ENCODE measurements around the gene VEGFA.

VEGFA gene

DNA sequence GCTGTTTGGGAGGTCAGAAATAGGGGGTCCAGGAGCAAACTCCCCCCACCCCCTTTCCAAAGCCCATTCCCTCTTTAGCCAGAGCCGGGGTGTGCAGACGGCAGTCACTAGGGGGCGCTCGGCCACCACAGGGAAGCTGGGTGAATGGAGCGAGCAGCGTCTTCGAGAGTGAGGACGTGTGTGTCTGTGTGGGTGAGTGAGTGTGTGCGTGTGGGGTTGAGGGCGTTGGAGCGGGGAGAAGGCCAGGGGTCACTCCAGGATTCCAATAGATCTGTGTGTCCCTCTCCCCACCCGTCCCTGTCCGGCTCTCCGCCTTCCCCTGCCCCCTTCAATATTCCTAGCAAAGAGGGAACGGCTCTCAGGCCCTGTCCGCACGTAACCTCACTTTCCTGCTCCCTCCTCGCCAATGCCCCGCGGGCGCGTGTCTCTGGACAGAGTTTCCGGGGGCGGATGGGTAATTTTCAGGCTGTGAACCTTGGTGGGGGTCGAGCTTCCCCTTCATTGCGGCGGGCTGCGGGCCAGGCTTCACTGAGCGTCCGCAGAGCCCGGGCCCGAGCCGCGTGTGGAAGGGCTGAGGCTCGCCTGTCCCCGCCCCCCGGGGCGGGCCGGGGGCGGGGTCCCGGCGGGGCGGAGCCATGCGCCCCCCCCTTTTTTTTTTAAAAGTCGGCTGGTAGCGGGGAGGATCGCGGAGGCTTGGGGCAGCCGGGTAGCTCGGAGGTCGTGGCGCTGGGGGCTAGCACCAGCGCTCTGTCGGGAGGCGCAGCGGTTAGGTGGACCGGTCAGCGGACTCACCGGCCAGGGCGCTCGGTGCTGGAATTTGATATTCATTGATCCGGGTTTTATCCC, at the start of gene VEGFA:
VEGFA (plus strand) TSS at position 686 of the 846 bp plus-strand sequence.
- peak; percentile 84 to 97 (median 93) for DNase-seq
- intact Hi-C loops (cut with DNase I), result loop anchor here (2.0 to 10.0 kb wide), 3 partner anchors 102 to 305 kb away; no protein-coding TSS in a partner anchor

DNA sequence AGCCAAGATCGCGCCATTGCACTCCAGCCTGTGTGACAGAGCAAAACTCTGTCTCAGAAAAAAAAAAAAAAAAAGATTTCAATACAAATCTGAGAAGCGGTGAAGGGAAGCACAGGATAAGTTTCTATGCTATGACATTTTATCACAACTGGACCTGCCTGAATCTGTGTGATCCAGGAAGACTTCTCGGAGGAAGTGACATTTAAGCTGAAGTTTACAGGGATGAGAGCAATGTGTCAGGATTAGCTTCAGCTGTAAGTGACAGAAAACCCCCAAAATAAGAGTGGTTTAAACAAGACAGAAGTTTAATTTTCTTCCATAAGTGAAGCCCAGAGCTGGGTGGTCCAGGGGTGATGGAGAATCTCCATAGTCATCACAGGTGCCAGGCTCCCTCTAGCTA, 49.0 kb upstream of the VEGFA start:
- intact Hi-C loops (cut with DNase I), result no loop called here
- no peak for DNase-seq

DNA sequence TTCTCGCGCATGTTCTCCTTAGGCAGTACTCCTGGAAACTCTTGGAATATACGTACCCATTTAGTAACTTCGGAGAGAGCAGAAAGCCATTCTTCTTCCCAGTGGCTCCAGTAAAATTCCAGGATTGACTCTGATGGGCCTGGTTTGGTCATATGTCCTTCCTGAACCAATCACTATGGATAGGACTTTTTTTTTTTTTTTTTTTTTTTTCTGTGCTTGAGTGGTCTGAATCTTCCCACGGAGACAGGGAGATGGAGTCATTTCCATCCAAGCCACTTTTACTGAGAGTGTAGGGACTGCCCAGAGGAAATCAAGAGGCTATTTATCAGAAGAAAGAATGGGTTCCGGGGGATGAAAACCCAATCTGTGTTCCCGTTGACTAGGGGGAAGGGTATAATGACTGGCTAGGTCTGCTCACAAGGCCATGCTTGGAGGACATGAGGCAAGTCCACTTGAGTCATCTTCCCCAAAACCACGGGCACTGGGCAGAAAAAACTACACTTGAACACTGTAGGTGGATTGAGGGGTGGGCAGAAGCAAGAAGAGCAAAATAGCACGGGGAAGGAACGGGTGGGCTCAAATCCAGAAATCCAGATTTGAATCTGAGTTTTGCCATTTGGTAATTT, 47.0 kb upstream of the VEGFA start:
- intact Hi-C loops (cut with DNase I), result no loop called here
- no peak for DNase-seq

DNA sequence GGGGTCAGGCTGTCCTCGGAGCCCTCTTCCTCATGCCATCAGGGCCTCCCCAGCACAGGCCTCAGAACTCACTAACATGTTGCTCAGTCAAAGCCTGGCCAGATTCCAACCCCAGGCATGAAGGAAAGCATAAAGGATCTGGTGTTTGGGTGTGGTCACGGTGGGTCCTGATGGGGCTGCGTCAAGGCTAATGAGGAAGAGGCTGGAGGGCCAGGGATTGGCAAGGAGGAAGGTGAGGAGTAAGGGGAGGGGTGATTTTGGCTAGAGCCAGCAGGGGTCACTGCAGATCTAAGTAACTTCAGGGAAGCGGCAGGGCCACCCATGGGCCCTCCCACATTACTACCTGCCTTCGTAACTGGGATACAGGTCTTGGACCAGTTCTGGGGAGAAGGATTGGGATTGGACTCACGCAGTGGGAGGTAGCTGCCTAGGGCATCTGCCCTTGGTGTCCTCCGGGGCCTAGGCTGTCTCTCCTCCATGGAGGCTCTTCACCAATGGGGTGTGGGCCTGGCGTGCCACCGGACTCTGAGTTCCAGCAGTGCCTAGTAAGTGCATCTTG, 46.2 kb upstream of the VEGFA start:
- intact Hi-C loops (cut with DNase I), result no loop called here
- DNase-seq, result peak in 39 of 42 donors; percentile 6 to 71 (median 39)

DNA sequence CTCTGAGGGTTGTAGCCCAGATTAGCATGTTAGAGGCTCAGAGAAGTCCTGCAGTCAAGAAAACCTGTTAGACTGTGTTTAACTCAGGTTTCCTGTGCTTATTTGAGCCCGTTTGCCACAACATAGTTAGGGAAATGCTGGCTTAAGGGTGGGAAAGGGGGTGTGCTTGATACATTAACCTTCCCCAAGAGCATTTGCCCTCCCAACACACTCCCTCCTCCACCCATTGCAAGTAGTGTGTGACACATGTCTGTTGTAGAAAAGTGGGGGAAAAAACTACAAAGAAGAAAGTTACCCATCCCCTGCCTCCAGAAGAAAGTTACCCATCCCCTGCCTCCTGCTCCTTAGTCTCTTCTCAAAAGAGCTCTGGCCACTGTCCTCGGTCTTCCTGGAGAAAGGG, 45.7 kb upstream of the VEGFA start:
- DNase-seq, result no peak
- intact Hi-C loops (cut with DNase I), result no loop called here

DNA sequence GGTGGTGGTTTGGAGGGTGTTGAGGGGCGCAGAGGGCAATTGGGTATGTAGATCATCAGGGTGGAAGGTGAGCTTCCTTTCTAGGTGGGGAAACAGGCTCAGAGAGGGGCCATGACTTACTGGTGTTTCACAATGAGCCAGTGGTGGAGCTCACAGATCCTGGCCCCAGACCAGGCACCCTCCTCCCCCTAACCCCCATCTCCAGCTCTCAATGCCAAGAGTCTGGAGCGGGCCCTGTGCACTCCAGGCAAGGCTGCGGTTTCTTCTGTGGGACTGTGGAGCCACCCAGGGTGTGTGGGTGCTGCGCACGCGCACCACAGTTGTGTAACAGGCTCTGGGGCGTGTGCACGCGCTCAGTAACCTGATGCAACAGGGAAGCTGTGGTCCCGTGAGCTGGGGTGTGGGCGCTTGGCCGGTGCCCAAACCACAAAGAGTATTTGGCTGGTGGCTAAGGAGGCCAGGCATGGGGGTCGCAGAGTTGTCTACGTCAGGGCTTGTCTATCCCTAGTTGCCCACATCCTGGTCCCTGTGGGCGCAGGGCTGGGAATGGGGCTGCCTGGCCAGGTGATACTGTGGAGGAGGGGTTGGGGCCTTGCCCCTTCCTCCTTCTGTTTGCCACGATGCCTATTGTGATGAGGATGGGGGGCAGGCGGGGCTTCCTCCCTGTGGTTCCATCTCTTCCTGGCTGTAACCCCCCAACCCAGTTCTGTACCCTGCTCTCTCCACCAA, 44.9 kb upstream of the VEGFA start:
- peak in 23 of 42 donors; percentile 4 to 64 (median 23) for DNase-seq
- intact Hi-C loops (cut with DNase I), result no loop called here

DNA sequence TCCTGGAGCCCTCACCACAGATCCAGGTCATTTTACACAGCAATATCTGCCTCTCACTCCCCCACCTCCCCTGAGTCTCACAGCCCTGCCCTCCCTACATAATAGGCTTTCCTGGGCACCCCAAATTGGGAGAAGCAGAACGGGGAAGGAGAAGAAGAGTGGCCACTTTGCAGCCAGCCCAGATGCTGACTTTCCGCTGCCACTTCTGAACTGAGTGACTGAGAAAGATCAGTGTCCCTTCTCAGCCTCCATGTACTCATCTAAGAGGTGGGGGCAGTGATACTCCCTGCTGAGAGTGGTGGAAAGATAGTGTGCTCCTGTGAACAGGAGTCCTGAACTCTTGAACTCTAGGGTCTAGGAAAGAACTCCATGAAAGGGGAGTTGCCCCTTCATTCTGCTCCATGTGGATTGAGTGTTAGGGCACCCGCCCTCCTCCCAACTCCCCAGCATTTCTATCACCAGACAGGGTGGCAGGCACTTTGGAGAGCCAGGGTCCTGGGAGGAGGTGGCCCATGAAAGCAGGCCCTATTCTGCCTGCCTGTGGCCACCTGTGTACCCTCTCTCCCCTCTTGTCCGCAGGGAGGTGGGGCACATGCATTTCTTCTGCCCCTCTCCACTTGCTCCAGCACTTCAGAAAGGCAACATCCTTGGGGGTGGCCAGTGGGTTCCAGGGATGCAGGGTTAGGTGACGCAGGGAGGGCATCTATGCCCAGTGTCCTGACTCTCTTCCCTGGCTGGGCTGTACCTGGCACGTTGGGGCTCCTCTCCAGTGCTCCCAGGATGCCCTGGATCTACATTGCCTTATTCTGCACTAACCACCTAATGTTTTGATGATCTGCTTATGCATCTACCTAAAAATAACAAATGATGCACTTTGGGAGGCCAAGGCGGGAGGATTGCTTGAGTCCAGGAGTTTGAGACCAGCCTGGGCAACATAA, 44.1 kb upstream of the VEGFA start:
- no peak for DNase-seq
- intact Hi-C loops (cut with DNase I), result no loop called here

DNA sequence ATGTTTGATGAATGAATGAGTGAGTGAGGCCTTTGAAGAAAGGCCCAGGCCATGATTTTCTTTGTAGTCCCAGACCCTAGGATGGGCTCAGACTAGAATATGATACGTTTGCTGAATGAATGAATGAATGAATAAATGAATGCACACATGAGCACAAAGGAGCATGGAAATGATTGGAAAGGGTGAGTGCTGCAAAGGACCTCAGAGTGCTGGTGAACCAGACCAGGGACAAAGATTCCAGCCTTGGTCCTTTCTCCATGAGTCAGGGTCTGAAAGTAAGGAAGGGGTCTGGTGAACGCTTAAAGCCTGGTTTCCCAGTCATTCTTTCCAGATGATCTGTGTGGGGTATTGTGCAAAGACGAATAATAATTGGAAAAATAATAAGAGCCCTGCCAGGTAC, 42.4 kb upstream of the VEGFA start:
- no peak for DNase-seq
- intact Hi-C loops (cut with DNase I), result no loop called here

DNA sequence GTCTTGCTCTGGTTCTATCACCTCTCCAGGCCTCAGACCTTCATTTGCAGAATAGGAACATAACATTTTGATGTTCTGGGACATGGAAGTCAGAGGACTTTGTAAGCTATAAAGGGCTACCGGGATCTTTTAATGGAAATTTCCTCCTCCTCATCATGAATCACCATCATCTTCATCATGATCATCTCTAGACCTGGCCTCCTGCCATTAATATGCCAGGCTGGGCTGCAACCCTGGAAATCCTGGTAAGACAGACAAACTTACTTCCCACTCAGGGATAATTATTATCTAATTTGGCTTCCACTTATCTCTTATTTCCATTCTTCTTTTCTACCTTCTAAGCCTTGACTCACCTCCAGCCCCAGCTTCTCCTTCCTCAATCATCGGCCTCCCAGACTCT, 41.4 kb upstream of the VEGFA start:
- intact Hi-C loops (cut with DNase I), result no loop called here
- DNase-seq, result peak in 6 of 42 donors; percentile 7 to 56 (median 24)

DNA sequence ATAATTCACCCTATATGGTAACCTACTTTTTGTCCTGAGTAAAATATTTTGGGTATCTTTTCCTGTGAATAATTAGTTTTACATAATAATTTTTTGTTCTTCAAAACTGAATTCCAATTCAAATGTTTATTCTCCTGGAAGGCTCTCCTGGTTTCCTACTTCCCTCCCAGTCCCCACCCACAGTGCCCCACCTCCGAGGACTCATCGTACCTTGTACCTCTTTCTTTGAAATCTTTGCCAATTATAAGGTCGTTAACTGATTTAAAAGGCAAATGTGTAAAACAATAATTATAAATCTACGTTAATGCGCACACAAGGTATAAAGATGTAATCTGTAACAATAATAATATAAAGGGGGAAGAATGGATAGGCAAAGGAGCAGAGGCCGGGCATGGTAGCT, 40.5 kb upstream of the VEGFA start:
- peak in 1 of 42 donors; percentile 8 for DNase-seq

DNA sequence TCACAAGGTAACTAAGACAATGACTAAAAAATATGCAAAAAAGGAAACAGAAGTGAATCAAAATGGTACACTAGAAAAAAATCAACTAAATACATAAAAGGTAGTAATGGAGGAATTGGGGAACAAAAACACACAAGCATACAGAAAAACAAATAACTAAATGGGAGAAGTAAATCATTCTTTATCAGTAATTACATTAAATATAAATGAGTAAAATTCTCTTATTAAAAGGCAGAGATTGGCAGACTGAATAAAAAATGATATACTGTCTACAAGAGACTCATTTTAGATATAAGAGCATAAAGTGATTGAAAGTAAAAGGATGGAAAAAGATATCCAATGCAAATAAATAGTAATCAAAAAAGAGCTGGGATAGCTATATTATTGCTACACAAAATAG, 39.4 kb upstream of the VEGFA start:
- no peak for DNase-seq
- intact Hi-C loops (cut with DNase I), result no loop called here

More for the DNA sequence above, 40.5 kb upstream of the VEGFA start:
- intact Hi-C loops (cut with DNase I), result no loop called here

DNA sequence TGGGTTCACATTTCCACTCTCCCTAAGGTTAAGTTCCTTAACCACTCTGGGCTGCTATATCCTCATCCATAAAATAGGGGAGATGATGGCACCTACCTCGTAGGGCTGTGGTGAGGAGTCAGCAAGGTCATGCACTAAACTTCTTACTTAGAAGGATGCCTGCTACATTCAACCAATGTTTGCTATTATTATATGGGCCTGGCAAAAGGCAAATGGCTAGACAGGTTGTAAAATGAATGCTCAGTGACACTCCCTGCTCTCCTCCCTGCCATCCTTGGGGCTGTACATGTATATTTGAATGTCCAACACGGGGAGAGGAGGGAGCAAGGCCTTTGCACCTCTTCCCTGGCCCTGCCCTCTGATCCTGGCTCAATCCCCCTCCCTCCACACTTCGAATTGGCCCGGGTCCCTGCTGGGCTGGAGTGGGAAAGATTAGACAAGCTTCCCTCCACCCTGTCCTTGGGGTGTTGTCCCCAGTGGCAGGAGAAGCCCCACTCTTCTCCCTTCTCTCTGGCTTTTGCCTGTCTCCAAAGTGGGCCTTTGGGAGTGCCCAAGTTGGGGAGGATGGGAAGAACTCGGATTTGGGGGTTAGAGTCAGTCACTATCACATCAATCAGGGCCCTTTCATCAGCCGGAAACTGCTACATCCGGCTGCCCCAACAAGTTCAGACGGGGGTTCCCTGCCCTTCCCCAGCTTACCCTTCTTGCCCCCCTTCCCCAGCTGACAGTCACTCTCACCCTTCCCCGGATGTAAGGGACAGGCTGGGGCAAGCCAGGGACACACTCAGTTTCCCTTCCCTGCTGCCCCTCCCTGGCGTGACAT, 36.3 kb upstream of the VEGFA start:
- DNase-seq, result peak in 3 of 42 donors; percentile 2 to 9 (median 7)
- intact Hi-C loops (cut with DNase I), result no loop called here

DNA sequence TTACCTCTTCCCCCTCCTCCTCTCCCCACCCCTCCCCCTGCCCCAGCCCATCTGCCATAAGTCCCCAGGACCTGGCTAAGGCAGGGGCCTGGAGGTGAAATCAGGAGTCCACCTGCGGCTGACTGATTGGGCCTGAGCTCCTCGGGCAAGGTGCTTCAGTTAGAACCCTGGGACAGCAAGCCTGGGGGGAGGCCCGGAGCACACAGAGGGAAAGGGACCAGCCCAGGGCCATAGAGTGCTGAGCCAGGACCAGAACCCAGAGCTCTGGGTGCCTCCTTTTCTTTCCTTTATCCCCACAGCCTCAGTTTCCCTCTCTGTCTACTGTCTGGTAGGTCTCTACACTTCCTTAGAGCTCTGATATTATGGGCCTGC, 35.7 kb upstream of the VEGFA start:
- intact Hi-C loops (cut with DNase I), result no loop called here
- DNase-seq, result peak in 2 of 42 donors; percentile 11 to 25

DNA sequence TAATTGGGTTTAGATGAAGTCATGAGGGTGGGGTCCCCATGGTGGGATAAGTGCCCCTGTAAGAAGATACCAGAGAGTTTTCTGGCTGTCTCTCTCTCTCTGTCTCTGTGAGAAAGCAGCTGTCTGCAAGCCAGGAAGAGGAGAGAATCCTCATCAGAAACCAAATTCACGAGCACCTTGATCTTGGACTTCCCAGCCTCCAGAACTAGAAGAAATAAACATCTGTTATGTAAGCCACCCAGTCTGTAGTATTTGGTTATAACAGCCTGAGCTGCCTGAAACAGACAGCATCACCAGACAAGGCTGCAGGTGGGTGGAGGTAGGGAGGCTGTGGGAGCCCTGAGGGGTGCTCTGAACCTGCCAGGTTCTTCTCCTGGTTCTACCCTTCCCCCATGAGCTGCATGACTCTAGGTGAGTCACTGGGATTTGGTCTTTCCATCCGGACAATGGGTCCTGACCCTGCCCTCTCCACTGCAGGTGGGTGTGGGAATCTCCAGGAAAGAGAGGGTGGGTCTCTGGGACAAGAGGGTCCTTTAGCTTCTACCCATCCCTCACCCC, 34.3 kb upstream of the VEGFA start:
- intact Hi-C loops (cut with DNase I), result no loop called here
- peak in 2 of 42 donors; percentile 14 to 25 for DNase-seq

DNA sequence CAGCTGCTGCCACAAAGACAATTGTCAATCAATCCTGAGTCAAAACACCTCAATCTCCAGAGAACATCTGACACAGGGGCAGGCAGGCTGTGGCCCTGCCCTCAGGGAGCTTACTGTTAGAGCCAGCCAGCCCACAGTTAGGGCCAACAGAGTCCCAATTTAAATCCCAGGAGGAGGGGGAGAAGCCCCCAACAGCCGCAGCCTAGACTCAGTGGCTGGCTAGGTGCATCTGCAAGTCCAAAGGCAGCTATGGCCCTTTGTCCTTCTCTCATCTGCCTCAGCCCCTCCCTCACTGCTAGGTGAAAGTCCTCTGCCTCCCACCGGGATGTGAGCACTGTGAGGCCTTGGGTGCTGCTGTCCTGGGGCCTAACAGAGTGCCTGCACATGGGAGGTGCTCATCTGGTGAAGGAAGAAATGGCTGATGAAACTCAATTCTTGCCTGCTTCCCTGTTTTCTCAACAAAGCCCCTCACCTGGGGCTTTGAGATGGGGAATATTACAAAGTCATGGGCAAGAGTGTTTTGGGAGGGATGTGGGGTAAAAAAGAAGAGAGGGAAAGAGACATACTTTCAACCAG, 33.7 kb upstream of the VEGFA start:
- peak in 1 of 42 donors; percentile 2 for DNase-seq
- intact Hi-C loops (cut with DNase I), result no loop called here

DNA sequence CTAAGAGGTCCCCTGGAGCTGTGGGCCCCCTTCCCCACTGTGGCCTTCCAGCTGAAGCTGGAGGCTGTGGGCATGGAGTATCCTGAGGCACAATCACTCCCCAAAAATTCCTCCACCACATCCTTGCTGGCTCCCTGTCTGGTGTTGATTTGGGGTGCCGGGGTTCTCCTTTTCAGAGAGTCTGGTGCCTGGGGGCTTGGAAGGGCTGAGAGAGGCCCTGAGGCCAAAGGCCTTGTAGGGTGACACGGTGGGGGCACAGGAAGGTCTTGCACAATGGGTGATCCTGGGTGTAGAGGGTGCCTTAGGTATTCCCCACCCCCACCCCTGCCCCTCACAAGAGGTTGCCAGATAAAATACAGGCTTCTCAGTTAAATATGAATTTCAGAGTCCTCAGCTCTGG, 33.2 kb upstream of the VEGFA start:
- intact Hi-C loops (cut with DNase I), result no loop called here
- DNase-seq, result peak in 1 of 42 donors; percentile 13

Measured in head of caudate nucleus (tissue), 42 donors.